Keratinocyte (primary cell): ENCODE data around the gene TEKT3. TPM values are rescaled to one million over a fixed set of nuclear protein-coding genes. Genes with fewer than 3 reads are reported as not detected.

ENCODE experiments used
- DNase-seq: peaks from one replicate; pipeline ENCODE4 v3.0.0-alpha.2; 2011; ENCODE audit warnings: low read depth, missing footprints, low spot score
- FAIRE-seq: peaks from 2 replicates; lab custom pipeline; 2011; peaks lifted over from hg19 to GRCh38; lab: Jason Lieb, UNC
- H2AFZ ChIP-seq: 2 replicates; pipeline ENCODE4 v1.6.0; 2012; ENCODE audit warnings: low read length, control low read depth, inconsistent platforms; ENCODE audit not compliant: control insufficient read depth
- H3K27ac ChIP-seq: 2 replicates; pipeline ENCODE4 v1.5.1; 2011; ENCODE audit warnings: low read length; ENCODE audit not compliant: control insufficient read depth, insufficient read depth
- H3K27me3 ChIP-seq: 3 replicates; pipeline ENCODE4 v1.6.0; 2011; ENCODE audit warnings: low read length; ENCODE audit not compliant: control insufficient read depth, insufficient read depth; ENCODE audit errors: extremely low read depth
- H3K36me3 ChIP-seq, 2 experiments: 2 replicates in 1 of 2; 3 replicates in 1 of 2; pipeline ENCODE4 v1.5.1; 2011; ENCODE audit warnings: low read length in 2 of 2, mild to moderate bottlenecking in 1 of 2; ENCODE audit not compliant: control insufficient read depth in 2 of 2, insufficient read depth in 2 of 2; ENCODE audit errors: extremely low read depth in 1 of 2
- H3K4me1 ChIP-seq: 3 replicates; pipeline ENCODE4 v1.5.1; 2011; ENCODE audit warnings: low read length; ENCODE audit not compliant: control insufficient read depth, insufficient read depth; ENCODE audit errors: extremely low read depth
- H3K4me2 ChIP-seq: 3 replicates; pipeline ENCODE4 v1.6.0; 2011; ENCODE audit warnings: low read depth, low read length; ENCODE audit not compliant: control insufficient read depth, insufficient read depth; ENCODE audit errors: extremely low read depth
- H3K4me3 ChIP-seq, 3 experiments: fragments of 200-600 bp in 1 of 3; sonication (generic) in 1 of 3; 2 replicates in 2 of 3; 3 replicates in 1 of 3; pipeline ENCODE4 v1.5.1; 2011 to 2016; ENCODE audit warnings: low read length in 3 of 3, mild to moderate bottlenecking in 3 of 3, control low read depth in 2 of 3, inconsistent platforms in 1 of 3, low read depth in 1 of 3, mixed read lengths in 1 of 3, mixed run types in 1 of 3, moderate library complexity in 1 of 3; ENCODE audit not compliant: control insufficient read depth in 2 of 3, insufficient read depth in 2 of 3; ENCODE audit errors: extremely low read depth in 1 of 3
- H3K79me2 ChIP-seq: 2 replicates; pipeline ENCODE4 v1.6.0; 2012; ENCODE audit warnings: low read length; ENCODE audit not compliant: control insufficient read depth, insufficient read depth
- H3K9ac ChIP-seq: 3 replicates; pipeline ENCODE4 v1.6.0; 2011; ENCODE audit warnings: low read length; ENCODE audit not compliant: control insufficient read depth, insufficient read depth; ENCODE audit errors: extremely low read depth
- H3K9me1 ChIP-seq: 3 replicates; pipeline ENCODE4 v1.6.0; 2011; ENCODE audit warnings: low read length; ENCODE audit not compliant: control insufficient read depth, insufficient read depth; ENCODE audit errors: extremely low read depth
- H3K9me3 ChIP-seq: 2 replicates; pipeline ENCODE4 v1.5.1; 2012; ENCODE audit warnings: low read depth, low read length; ENCODE audit not compliant: control insufficient read depth
- H4K20me1 ChIP-seq: 3 replicates; pipeline ENCODE4 v1.6.0; 2011; ENCODE audit warnings: low read length; ENCODE audit not compliant: control insufficient read depth, insufficient read depth; ENCODE audit errors: extremely low read depth
- EZH2 ChIP-seq: IDR thresholded peaks from one replicate; pipeline ENCODE4 v1.6.1; 2012; ENCODE audit warnings: inconsistent platforms, mild to moderate bottlenecking, low read length, moderate library complexity
- dilution Hi-C: fragments of 300-500 bp; cut with MboI; formaldehyde crosslinking; loops from one replicate; pipeline ENCODE4 v1.7.0; 2020; ENCODE audit warnings: low sequenced_read_pairs; ENCODE audit not compliant: extremely low pct_ligation_motif_present
- polyA plus RNA-seq, 5 experiments: library from polyadenylated mRNA; depleted of rRNA in 3 of 5; stranded (reverse) in 3 of 5; stranded (forward) in 1 of 5; unstranded in 1 of 5; fragments of >200 nt; gene quantifications; 1 replicate in 1 of 5; 2 replicates in 3 of 5; 3 replicates in 1 of 5; pipeline versions ENCODE4 v1.2.1 to v1.2.3, GENCODE V29; 2011 to 2012; ENCODE audit warnings: missing spikeins in 2 of 5, low read depth in 1 of 5, low replicate concordance in 1 of 5
- TF ChIP-seq, protein P1 (sequence below), 3 experiments: IDR thresholded peaks in 1 of 3; conservative IDR thresholded peaks in 1 of 3; optimal IDR thresholded peaks in 1 of 3; 2 replicates in 2 of 3; 3 replicates in 1 of 3; pipeline versions ENCODE3 to v1.5.1; 2011; ENCODE audit warnings: low read length in 3 of 3, mild to moderate bottlenecking in 3 of 3, moderate library complexity in 2 of 3, control low read depth in 1 of 3, inconsistent platforms in 1 of 3; ENCODE audit not compliant: insufficient read depth in 2 of 3; ENCODE audit errors: extremely low read depth in 1 of 3

Gene TEKT3
- polyA plus RNA-seq, 1 donor (not counting 4 experiments of a cell fraction or from before 2014, with no cell fraction given), result 0.16 TPM

DNA sequence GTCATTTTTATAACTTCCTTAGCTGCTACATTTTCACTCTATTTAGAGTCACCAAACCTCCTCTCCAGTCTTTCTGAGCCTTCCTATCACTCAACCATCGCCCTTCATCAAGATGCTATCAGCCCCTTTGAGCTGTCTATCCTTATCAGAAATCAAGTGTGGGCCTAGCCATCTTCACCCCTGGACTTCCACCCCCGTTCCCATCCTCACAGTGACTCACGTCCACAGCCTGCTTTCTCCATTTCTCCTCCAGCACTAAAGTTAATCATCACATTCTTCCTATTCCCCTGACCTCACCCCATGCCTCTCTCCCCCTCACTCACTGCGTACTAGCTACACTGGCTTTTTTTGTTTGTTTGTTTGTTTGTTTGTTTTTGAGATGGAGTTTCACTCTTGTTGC is 2.4 kb upstream of the TEKT3 start:
- H3K36me3 ChIP-seq, result no peaks in the 10 kb centered on the region
- no peak overlapping the region for H3K4me2 ChIP-seq
- H3K79me2 ChIP-seq, result no peaks in the 10 kb centered on the region
- H3K9ac ChIP-seq, result no peak overlapping the region
- H4K20me1 ChIP-seq, result no peaks in the 10 kb centered on the region
- H3K27ac ChIP-seq, result no peak overlapping the region
- H3K27me3 ChIP-seq, result peaks cover 9% of the 10 kb centered on the region
- DNase-seq, result no peak
- H3K9me3 ChIP-seq, result no peaks in the 10 kb centered on the region
- TF ChIP-seq, protein P1, sequence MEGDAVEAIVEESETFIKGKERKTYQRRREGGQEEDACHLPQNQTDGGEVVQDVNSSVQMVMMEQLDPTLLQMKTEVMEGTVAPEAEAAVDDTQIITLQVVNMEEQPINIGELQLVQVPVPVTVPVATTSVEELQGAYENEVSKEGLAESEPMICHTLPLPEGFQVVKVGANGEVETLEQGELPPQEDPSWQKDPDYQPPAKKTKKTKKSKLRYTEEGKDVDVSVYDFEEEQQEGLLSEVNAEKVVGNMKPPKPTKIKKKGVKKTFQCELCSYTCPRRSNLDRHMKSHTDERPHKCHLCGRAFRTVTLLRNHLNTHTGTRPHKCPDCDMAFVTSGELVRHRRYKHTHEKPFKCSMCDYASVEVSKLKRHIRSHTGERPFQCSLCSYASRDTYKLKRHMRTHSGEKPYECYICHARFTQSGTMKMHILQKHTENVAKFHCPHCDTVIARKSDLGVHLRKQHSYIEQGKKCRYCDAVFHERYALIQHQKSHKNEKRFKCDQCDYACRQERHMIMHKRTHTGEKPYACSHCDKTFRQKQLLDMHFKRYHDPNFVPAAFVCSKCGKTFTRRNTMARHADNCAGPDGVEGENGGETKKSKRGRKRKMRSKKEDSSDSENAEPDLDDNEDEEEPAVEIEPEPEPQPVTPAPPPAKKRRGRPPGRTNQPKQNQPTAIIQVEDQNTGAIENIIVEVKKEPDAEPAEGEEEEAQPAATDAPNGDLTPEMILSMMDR (optimal IDR thresholded peaks at IDR 0.05 in 1 of 3, IDR thresholded peaks at IDR 0.05 in 1 of 3, conservative IDR thresholded peaks at IDR 0.05 in 1 of 3; ENCODE audit: extremely low read depth in 1 of 3, insufficient read depth in 2 of 3, low read length in 3 of 3), result no peak
- TF ChIP-seq EZH2, result no peak
- no peak overlapping the region for H3K4me3 ChIP-seq
- no peak overlapping the region for H2AFZ ChIP-seq
- peaks cover 10% of the 10 kb centered on the region for H3K4me1 ChIP-seq
- dilution Hi-C loops, result no loop called here
- H3K9me1 ChIP-seq, result no peaks in the 10 kb centered on the region
- no peak for FAIRE-seq

DNA sequence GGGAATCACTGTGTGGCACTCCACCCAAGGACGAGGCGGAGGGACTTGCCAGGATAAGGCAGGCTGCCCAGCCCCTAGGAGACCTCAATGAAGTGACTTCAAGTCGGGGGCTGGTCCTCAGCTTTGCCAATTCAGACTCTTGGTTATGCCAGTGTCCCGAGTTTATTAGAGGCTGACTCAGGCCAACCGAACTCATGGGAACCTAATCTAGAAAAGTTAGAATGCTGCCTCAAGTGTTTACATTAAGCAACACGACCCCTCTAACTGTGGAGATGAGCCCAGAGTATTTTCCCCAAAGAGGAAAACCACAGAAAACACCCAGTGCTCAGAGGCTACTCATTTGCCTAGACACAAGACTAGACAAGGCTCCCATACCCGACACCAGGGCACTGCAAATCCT is 1.1 kb upstream of the TEKT3 start:
- no peaks in the 10 kb centered on the region for H4K20me1 ChIP-seq
- H3K4me2 ChIP-seq, result peak overlapping the region; percentile 83
- dilution Hi-C loops, result no loop called here
- no peaks in the 10 kb centered on the region for H3K9me1 ChIP-seq
- H3K36me3 ChIP-seq, result no peaks in the 10 kb centered on the region
- FAIRE-seq (peak; percentile 64), DNase-seq (no peak)
- TF ChIP-seq, protein P1 (optimal IDR thresholded peaks at IDR 0.05 in 1 of 3, IDR thresholded peaks at IDR 0.05 in 1 of 3, conservative IDR thresholded peaks at IDR 0.05 in 1 of 3; ENCODE audit: extremely low read depth in 1 of 3, insufficient read depth in 2 of 3, low read length in 3 of 3), result no peak
- TF ChIP-seq EZH2, result no peak
- H3K79me2 ChIP-seq, result no peaks in the 10 kb centered on the region
- no peak overlapping the region for H2AFZ ChIP-seq
- H3K27me3 ChIP-seq, result peaks cover 9% of the 10 kb centered on the region
- H3K4me1 ChIP-seq, result peaks cover 10% of the 10 kb centered on the region
- no peak overlapping the region for H3K9ac ChIP-seq
- no peaks in the 10 kb centered on the region for H3K9me3 ChIP-seq
- no peak overlapping the region for H3K4me3 ChIP-seq
- H3K27ac ChIP-seq, result no peak overlapping the region
